ENCODE results near the gene ADD2.

Gene ADD2

DNA sequence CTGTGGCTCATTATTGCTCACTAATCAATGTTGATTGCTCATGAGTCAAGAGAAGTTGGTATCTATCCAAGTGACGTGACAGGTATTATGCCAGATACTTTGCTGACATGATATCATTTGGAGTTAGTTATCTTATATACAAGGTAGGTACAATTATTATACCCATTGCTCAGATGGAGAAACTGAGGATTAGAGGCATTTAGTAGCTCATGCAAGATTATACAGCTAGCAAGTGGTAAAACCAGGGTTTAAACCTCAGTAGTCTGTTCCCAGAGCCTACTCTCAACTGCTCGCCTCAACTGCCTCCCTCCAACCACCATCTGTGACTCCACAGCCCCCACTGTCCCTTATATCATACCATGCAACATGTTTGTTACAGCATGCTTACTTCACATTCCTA, 16.3 kb upstream of the ADD2 start:
- DNase-seq = no peak

DNA sequence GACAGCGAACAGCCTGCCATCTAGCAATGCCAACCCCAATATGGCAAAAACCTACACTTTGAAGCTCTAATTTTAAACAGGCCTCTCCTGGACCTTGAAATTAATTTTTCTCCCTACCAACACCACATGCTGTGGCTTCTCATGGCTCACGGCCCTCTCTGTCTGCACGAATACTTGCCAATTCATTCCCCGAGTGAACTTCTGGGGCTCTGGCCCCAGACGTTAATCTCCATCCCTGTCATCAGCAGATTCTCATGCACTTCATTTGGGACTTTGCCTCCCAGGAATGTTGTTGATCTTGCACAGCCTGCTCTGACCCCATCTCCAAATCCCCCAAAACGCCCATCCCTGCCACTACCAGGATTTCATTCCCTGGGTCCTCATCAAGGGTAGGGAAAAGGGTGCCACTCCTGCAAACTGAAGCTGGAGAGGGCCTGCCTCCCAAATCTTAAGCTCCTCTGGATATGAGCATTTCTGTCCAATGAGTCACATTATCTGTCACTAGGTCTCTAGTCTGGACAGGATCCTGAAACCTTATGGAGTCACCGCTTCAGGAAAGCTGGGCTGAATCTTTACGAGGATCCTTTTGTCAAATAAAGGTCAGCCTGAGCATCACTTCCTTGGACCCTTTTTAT, 12.0 kb upstream of the ADD2 start:
- DNase-seq = no peak

DNA sequence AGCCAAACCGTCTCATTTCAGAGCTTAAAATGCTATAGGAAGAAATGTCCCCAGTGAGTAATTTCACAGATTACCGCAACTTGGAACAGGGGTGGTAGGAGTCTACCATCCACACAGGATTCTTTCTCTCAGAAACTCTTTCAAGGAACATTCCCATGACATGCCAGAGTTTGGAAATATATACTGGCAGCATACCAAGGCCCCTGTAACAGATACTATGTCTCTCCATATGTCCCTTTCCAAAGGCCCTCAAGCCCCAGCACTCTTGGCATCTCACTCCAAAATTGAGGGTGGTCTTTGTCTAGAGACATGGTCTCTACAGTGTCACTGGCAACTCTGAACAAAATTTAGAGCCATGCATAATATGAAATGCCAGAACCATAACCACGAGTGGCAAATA, 11.5 kb upstream of the ADD2 start:
- no peak for DNase-seq

DNA sequence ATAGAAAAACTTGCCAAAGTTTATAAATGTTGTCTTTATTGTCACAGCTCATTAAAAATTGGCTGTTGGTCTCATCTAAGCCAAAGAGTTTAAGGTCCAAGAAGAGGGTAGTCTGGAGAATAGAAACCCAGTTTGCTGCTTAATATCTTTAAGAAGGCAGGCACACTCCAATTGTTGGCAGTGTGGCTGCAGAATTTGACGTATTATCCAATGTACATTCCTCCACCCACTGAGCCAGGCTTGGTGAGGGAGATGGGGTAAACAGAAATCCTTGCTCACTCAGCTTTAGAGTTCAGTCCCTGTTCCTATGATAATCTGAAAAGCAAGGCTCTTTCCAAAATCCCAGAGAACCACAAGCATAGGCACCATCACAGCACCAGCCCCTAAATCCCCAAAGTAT, 10.7 kb upstream of the ADD2 start:
- DNase-seq = no peak

DNA sequence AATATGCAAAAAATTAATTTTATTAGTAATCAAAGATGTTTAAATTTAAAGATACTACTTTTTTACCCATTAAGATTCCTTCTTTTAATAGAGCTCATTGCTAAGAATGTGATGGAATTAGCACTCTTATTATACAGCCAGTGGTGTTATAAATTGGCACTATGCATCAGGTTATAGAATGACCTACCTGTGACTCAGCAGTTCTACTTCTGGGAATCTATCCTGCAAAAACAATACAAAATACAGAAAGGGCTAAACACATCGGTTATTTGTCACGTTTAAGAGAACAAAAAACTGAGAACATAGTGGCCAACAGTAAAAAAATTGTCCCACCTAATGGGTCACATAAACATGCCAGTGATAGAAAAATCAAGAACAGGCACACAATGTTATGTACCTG, 9.4 kb upstream of the ADD2 start:
- no peak for DNase-seq

DNA sequence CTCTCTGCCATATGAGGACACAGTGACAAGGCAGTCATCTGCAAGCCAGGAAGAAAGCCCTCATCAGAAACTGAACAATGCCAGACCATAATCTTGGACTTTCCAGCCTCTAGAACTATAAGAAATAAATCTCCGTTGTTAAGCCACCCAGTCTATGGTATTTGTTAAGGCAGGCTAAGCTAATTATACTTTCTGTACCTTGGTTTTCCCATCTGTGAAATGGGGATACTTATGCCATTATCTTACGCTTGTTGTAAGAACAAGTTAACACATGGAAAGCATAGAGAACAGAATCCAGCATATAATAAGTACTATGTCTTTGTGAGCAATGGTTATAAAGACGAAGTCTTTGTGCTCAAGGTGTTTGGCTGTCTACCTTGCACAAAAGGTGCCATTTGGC, 8.3 kb upstream of the ADD2 start:
- DNase-seq = no peak

DNA sequence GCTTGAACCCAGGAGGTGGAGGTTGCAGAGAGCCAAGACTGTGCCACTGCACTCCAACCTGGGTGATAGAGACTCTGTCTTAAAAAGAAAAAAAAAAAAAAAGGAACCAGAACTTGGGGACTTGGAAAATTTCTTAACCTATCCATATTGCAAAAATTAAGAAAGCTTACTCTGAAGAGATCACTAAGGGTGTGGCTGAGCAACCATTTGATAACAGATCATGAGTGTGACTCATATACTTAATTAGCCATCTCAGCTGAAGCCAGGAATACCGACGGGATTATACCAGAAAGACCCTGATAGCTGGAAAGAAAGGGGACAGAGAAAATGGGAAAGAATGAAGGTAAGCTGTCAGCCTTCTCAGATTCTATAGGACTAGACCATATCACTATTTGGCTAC, 7.1 kb upstream of the ADD2 start:
- no peak for DNase-seq

DNA sequence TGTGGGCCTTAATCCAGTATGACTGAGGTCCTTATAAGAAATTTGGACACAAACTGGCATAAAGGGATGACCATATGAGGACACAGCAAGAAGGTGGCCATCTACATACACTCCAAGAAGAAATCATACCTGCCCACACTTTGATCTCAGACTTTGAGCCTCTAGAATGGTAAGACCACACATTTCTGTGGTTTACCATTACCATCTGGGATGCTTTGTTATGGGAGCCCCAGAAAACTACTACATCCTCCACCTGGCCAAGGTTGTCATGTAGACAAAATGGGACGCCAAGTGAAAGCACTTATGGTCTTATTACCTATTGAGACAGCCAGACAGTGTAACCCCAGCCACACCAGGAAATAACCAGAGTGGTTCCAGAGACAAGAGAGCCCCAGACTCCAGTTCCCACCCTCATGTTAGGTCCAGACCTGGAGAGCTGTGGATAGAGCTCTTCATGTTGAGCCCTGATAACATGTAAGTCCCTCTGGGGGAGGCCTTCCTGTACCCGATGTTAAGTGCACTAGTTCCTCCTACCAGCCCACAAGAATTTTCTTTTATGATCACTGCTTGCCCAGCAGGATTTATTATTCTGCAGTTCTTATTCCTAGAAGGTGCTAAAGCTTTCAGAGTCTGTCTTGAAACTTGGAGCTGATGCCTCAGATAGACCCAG, 4.6 kb upstream of the ADD2 start:
- DNase-seq = no peak

DNA sequence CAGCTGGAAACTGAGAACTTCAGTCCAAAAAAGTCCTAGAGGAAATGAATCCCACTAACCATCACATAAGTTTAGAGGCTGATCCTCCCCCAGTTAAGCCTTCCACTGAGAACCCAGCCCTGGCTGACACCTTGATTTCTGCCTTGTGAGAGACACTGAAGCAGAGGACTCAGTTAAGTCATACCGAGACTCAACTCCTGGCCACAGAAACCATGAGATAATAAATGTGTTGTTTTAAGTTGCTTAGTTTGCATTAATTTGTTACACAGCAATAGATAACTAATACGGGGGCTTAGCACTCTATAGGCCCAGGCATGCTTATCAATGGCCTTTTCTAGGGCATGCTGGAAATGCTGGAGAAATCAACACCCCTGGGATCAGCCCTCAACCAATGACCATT, 3.4 kb upstream of the ADD2 start:
- no peak for DNase-seq

DNA sequence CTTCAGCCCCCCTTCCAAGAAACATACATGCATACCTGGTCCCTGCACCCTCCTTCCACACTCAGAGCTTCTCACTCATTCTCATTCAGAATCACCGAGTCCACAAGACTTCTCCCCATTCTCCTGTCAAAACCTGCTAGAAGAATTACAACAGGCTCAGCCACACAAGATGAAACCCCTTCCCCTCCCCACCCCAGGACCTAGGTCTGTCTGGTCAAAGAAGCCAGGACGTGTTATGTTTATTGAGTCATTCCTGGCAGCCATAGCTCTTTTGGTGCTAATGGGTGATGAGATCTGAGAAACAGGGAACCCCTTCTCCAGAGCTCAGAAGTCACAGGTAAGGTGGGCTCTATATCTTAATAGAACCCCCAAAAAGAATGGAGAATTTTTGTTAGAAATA, 1.4 kb upstream of the ADD2 start:
- DNase-seq = no peak

DNA sequence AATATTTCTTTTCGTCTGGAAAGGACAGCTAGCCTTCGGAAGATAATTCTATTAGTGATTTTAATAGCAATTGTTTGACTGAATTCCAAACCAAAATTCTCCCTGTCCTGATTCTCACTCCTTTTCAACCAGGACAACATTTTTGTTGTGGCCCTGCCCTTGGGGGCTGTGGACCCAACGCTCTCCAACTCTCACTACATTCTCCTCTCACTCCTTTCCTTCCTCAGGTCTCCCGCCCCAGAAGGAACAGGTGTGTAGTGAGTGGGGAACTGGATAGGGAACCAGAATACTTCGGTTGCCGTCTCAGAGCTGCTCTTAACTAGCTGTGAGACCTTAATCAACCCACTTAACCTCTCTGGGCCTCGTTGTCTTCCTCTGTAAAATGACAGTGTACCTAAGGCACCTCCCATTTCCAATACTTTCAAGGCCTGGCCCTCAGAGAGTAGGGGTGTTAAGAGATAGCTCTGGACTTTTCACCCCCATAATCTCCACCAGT, 638 bp upstream of the ADD2 start:
- DNase-seq = no peak

DNA sequence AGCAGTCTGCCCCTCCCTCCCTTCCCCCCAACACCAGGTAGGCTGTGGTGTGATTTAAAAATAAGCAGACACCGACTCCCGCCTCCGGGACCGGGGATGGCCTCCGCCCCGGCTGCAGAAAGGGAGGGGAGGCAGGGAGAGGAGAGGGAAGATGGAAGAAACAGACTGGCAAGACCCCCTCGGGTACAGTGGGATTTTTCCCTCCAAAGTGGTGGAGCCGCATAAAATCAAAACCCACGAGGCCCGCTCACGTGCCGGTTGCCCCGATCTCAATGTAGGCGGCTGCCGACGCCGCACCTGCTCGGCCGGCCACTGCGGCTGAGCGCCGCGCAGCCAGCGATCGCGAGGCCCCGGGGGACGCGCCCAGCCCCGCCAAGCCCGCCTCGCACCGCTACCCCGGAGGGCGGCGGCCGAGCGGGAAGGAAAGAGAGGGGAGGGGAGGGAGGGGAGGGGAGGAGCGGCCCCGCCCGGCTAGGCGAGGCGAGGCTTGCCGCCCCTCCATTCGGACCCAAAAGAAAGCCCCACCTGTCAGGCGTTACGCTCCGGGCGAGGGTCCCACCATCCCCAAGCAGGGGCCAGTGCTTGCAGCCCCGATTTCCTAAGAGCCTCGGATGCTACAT, 811 bp downstream of the ADD2 start:
- peak; percentile 74 for DNase-seq

DNA sequence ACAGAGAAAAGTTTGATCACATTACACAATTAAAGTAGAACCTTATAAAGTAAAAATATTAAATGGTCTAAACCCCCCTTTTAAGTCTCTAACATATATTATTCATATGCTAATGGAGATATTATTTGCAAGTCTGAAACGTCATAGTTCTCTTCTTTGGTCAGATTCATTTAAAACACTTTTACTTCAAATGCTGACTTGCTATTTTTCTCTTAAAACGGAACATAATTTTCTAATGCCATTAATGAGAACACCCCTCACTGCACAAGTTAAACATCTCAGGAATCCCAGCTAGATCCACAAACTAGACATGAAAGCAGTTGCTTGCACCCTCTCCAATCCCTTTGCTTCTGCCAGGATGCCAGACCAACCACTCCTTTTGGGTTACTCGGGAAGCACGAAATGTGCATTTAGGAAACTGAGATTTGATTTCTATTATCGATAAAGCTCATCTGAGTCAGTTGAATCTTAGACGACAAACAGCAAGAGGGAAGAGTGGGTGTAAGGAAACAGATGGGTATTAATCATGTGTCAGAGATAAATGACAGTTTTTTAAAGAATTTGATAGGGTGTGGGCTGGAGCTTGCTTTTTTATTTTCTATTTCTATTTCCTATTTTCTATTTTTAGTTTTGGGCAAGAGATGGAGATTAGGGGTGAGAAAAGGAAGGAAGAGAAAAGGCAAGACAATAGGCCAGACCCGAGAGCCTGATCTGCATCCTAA, 1.5 kb downstream of the ADD2 start:
- DNase-seq = no peak

DNA sequence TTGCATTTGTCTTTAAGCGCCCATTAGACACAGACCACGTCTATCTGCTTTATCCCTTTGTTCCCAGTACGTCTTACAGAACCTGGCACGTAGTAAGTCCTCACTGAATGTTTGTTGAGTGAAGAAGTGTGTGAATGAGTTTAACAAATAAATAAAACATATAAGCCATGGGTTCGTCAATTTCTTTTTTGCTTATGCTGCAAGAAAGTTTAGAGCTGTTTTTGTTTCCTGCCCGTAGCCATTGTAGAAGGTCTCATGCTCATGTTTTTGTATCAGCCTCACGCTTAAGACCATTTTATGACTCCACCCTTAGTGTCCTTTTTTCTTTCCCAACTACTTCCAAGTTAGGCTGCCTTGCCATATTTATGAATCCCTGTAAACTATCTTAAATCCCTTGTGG, 2.5 kb downstream of the ADD2 start:
- no peak for DNase-seq

DNA sequence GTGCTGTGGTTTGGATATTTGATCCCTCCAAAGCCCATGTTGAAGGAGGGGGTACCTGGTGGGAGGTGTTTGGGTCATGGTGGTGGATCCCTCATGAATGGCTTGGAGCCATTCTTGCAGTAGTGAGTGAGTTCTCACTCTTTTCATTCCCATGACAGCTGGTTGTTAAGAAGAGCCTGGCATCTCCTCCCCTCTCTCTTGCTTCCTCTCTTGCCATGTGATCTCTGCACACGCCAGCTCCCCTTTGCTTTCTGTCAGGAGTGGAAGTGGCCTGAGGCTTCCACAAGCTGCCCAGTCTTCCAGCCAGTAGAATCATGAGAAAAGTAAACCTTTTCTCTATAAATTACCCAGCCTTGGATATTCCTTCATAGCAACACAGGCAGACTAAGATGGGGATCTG, 8.6 kb downstream of the ADD2 start:
- DNase-seq = no peak

DNA sequence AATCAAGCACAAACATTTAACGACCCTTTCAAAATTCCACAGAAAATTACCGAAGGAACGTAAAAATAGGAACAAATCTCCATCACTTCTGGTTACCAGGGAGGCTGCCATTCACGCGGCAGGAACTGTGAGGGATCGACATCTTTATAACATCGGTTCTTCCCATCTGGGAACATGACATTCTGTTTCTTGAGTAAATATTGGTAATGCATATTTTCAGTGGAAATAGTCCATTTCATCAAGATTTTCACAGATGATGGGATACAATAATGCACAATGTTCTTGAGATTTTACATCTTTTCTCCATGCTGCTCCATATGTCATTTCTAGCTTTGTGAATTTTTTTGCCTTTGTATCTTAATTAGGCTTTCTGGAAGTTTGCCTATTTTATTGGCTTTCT, 10.0 kb downstream of the ADD2 start:
- no peak for DNase-seq

DNA sequence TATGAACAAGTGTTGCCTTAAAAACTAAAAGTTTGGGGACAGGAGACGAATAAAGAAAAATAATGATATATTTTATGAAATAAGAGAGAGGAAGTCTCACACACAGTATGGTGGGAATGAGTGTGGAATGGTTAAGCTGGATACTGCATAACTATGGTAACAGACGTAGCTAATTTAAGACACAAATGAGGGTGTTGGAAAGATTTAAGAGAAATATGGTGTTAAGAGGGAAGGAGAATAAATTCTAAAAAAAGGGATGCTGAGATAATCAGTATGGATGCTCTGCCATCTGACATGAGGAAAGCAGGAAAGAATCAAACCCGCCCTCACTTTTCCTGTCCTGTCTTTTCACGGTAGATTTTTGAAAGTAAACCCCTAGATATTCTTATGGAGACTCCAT, 10.6 kb downstream of the ADD2 start:
- DNase-seq = no peak

DNA sequence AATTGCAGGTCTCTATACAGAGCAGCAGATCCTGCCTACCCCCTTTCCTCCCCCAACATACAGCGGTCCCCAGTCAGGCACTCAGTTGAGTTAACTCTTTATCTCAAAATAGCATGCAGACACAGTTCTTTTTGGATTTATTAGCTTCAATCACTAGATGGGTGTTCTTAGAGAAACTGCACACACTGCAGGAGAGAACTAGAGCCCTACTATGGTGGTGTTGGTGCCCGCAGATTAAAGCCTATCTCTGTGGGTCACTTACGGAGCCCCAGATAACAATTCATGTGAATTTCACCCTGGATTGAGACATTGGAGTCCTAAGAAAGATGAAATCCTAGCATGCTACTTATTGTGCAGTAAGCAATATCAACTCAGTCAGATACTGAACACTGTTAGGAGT, 11.9 kb downstream of the ADD2 start:
- no peak for DNase-seq

DNA sequence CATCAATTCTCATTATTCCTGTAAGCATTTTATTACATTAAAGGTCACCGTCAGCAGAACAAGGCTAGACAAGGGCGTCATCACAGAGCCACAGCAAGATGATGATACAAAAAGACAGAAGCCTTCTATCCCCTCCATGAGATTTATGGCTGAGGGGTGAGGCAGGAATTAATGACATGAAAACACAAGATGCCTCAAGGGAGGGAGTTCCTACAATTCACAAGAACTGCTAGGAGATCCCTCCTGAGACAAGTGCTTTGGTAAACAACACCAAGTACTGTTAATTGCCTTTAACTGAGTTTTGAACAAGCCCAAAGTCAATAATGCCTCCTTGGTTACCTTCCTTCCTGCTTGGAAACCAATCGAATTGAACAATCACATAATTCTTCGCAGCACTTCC, 14.1 kb downstream of the ADD2 start:
- DNase-seq = peak; percentile 13

DNA sequence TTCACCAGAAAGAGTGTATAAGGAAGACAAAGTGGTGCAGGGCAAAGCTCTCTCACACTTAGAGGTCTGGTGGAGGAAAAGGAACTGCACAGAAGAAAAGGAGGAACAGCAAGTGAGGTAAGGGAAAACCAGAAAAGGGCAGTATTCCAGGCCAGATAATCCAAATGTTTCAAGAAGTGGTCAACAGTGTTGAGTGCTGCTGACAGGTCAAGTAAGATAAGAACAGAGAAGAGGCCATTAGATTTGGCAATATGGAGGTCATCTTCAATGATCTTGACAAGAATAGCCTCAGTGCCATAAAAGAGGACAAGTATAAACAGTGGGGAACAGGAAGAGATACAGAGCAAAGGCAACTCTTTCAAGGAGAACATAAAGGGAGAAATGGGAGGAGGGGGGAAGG, 15.0 kb downstream of the ADD2 start:
- DNase-seq = no peak

DNA sequence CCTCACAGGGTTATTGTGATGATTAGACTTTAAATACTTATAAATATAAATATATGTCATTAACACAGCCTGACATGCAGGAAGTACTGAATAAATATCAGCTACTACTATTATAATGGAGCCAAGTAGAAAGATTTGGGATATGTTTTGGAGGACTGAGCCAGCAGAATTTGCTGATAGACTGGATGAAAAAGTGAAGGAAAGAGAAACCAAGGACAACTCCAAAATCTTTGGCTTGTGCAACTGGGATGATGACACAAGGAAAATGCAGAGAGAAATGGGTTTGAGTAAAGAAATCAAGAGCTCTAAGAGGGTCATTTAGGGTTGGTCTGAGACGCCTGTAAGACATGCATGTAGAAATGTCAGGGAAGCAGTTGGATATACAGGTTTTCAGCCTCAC, 15.6 kb downstream of the ADD2 start:
- DNase-seq = no peak

DNA sequence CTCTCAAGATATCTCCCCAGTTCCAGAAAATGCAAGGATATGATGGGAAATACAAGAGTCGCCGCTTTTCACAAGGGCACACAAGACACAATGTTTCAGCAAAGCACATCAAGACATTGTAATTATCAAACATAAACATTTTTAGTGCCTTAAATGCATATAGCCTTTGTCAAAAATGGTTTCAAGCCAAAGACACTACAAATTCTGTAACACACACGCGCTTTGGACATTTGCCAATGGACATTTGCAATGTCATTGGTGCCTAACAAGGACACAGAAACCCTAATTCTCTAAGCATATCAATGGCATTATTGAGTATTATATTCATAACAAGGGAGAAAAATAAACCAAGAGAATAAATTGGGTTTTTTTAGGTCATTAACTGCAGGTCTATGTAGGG, 16.1 kb downstream of the ADD2 start:
- peak; percentile 12 for DNase-seq

DNA sequence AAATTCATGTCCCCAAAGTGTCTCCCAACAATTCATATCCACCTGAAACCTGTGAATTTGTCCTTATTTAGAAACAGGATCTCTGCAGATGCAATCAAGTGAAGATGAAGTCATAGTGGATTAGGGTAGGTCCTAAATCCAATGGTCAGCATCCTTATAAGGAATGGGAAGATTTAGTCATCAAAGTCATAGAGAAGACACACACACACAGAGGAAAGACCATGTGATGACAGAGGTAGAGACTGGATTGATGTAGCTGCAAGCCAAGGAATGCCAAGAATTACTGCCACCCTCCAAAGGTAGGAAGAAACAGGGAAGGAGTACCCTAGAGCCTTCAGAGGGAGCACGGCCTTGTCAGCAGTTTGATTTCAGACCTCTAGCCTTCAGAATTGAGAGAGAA, 17.7 kb downstream of the ADD2 start:
- no peak for DNase-seq

All from COR-L47 (cell line).